ENCODE data around the gene CD209.

- TF ChIP-seq CTCF (IDR thresholded peaks at IDR 0.05) (no peak), POLR2A (IDR thresholded peaks at IDR 0.05) (no peak), POLR2AphosphoS5 (IDR thresholded peaks at IDR 0.05) (no peak), EP300 (IDR thresholded peaks at IDR 0.05) (no peak)
These were observed 2.3 kb downstream of the CD209 start for GRCh38 chr19:7744871-7745650.

Data from sigmoid colon (tissue), 4 donors.